A673 (cell line): ENCODE measurements around the gene ERFE. TPM values are rescaled to one million over a fixed set of nuclear protein-coding genes. Genes with fewer than 3 reads are reported as not detected.

ENCODE experiments used
- BruUV-seq: library from RNA; stranded (reverse); fragments of 400-500 nt; replicated peaks from 2 replicates; lab custom pipeline; 2021; lab: Mats Ljungman, UMichigan
- CTCF ChIA-PET: fragments of 300-600 bp; sonication (Branson Sonifier 250); formaldehyde crosslinking; loops from one replicate; lab custom pipeline; 2022; ENCODE audit warnings: antibody characterized with exemption; lab: Charles Lee
- POLR2A ChIA-PET: fragments of 300-600 bp; sonication (Branson Sonifier 250); formaldehyde crosslinking; loops from one replicate; lab custom pipeline; 2022; ENCODE audit warnings: antibody characterized with exemption; ENCODE audit not compliant: low non-redundant PET; lab: Charles Lee
- DNase-seq: peaks from one replicate; pipeline ENCODE4 v3.0.0-alpha.2; 2015; ENCODE audit warnings: low spot score
- H3K27ac ChIP-seq: fragments of 200-600 bp; sonication (generic); 2 replicates; pipeline ENCODE4 v1.5.1; 2016; ENCODE audit warnings: mixed run types, low read depth, mild to moderate bottlenecking, mixed read lengths, antibody characterized with exemption, low read length; ENCODE audit not compliant: poor library complexity, severe bottlenecking
- H3K27me3 ChIP-seq: fragments of 200-600 bp; sonication (generic); replicated peaks from 2 replicates; pipeline ENCODE4 v1.6.1; 2017; ENCODE audit warnings: mixed run types, low read depth, mild to moderate bottlenecking, mixed read lengths, antibody characterized with exemption, low read length; ENCODE audit not compliant: insufficient read depth, poor library complexity
- H3K36me3 ChIP-seq: fragments of 200-600 bp; sonication (generic); 2 replicates; pipeline ENCODE4 v1.6.1; 2016; ENCODE audit warnings: mixed run types, mild to moderate bottlenecking, mixed read lengths, antibody characterized with exemption, low read length; ENCODE audit not compliant: insufficient read depth, poor library complexity, severe bottlenecking
- H3K4me1 ChIP-seq: fragments of 200-600 bp; sonication (generic); 2 replicates; pipeline ENCODE4 v1.6.1; 2017; ENCODE audit warnings: mixed run types, mild to moderate bottlenecking, mixed read lengths, antibody characterized with exemption, low read length; ENCODE audit not compliant: insufficient read depth, poor library complexity, severe bottlenecking
- H3K4me3 ChIP-seq: fragments of 200-600 bp; sonication (generic); 2 replicates; pipeline ENCODE4 v1.5.1; 2016; ENCODE audit warnings: low read depth, mixed run types, mild to moderate bottlenecking, mixed read lengths, low read length; ENCODE audit not compliant: poor library complexity, severe bottlenecking
- H3K9me3 ChIP-seq: fragments of 200-600 bp; sonication (generic); 2 replicates; pipeline ENCODE4 v1.6.1; 2016; ENCODE audit warnings: mixed run types, low read depth, mild to moderate bottlenecking, mixed read lengths, antibody characterized with exemption, low read length; ENCODE audit not compliant: poor library complexity, severe bottlenecking
- CTCF ChIP-seq: fragments of 300-800, 200-600 bp; sonication (generic); conservative IDR thresholded peaks from 2 replicates; pipeline ENCODE4 v1.5.1; 2017; ENCODE audit warnings: low read depth, mild to moderate bottlenecking, antibody characterized with exemption, low read length, moderate library complexity, mixed read lengths
- EZH2 ChIP-seq: fragments of 200-600 bp; sonication (generic); IDR thresholded peaks from 2 replicates; pipeline ENCODE4 v1.6.1; 2017; ENCODE audit warnings: borderline replicate concordance, low read depth, mild to moderate bottlenecking, mixed read lengths, antibody characterized with exemption, low read length; ENCODE audit not compliant: poor library complexity, severe bottlenecking
- intact Hi-C: fragments of 100-400 bp; cut with micrococcal nuclease; formaldehyde crosslinking; loops from one replicate; pipeline ENCODE4 v1.10.0; 2022; ENCODE audit not compliant: unreplicated experiment
- total RNA-seq: library from RNA; stranded (reverse); gene quantifications from 2 replicates; pipeline ENCODE4 v1.2.3, GENCODE V29; 2021

Gene ERFE
- total RNA-seq, 1 experiment from 2014 or later, result 6.1 TPM

- POLR2A ChIA-PET, result no interaction called here
- CTCF ChIA-PET, result no interaction called here
- DNase-seq, result no peak
- BruUV-seq, result no TSS peak
- H3K4me1 ChIP-seq, result no peaks in the 10 kb centered on the region
- H3K27ac ChIP-seq, result no peak overlapping the region
- no peaks in the 10 kb centered on the region for H3K36me3 ChIP-seq
- intact Hi-C loops, result loop anchor here (5.0 kb wide), 1 partner anchor 100 kb away; no protein-coding TSS in a partner anchor
- TF ChIP-seq CTCF (no peak), EZH2 (no peak)
- H3K27me3 ChIP-seq, result peaks cover 6% of the 10 kb centered on the region
- no peak overlapping the region for H3K4me3 ChIP-seq
- no peaks in the 10 kb centered on the region for H3K9me3 ChIP-seq
Measured at GRCh38 chr2:238162251-238162845, 3.6 kb downstream of the ERFE start.

GRCh38 chr2:238162846-238163441, 4.2 kb downstream of the ERFE start:
- no peak for DNase-seq
- no peaks in the 10 kb centered on the region for H3K9me3 ChIP-seq
- H3K27ac ChIP-seq, result no peak overlapping the region
- H3K27me3 ChIP-seq, result peaks cover 6% of the 10 kb centered on the region
- H3K4me1 ChIP-seq, result no peaks in the 10 kb centered on the region
- H3K4me3 ChIP-seq, result no peak overlapping the region
- no peaks in the 10 kb centered on the region for H3K36me3 ChIP-seq
- POLR2A ChIA-PET, result no interaction called here
- no TSS peak for BruUV-seq
- TF ChIP-seq EZH2 (no peak), CTCF (no peak)
- intact Hi-C loops, result loop anchor here (5.0 kb wide), 1 partner anchor 99 kb away; no protein-coding TSS in a partner anchor
- CTCF ChIA-PET, result no interaction called here

- DNase-seq, result no peak
- CTCF ChIA-PET, result no interaction called here
- Histone ChIP-seq H3K4me3 (peak overlapping the region; percentile 10), H3K4me1 (no peaks in the 10 kb centered on the region), H3K27me3 (peaks cover 6% of the 10 kb centered on the region), H3K36me3 (no peaks in the 10 kb centered on the region), H3K9me3 (no peaks in the 10 kb centered on the region), H3K27ac (no peak overlapping the region)
- POLR2A ChIA-PET, result no interaction called here
- no TSS peak for BruUV-seq
- no peak for TF ChIP-seq CTCF
- intact Hi-C loops, result loop anchor here (5.0 kb wide), 1 partner anchor 99 kb away; no protein-coding TSS in a partner anchor
Measured at GRCh38 chr2:238163481-238164198, 4.9 kb downstream of the ERFE start.
